ENCODE results near the gene CNTNAP1. TPM values are rescaled to one million over a fixed set of nuclear protein-coding genes. Genes with fewer than 3 reads are reported as not detected.

Gene CNTNAP1
- total RNA-seq, 1 experiment from 2014 or later: 5.6 TPM

DNA sequence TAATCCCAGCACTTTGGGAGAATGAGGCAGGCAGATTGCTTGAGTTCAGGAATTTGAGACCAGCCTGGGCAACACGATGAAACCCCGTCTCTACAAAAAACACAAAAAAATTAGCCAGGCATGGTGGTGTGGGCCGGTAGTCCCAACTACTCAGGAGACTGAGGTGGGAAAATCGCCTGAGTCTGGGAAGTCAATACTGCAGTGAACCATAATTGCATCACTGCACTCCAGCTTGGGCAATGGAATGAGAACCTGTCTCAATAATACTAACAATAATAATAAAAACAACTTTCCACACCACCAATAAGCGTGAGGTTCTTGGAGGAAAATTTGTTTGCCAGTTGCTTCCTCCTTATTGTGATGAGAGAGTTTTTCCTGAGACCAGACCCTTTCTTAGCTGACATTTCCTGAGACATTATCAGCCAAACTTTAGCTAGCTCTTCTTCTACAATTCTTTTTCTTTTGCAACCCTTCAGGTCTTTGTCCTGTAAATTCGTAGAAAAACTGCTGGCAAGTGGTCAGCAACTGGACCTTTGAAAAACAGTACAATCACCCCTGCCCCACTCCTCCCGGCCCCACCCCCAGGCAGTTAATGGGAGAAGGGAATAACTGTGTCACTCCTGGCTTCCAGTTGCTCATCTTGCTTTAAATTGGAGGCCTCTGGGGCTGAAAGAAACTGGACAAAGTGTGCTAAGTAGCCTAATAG is 66.0 kb downstream of the CNTNAP1 start:
- Histone ChIP-seq H3K4me1 (ENCODE audit: insufficient read depth, low read length, poor library complexity, severe bottlenecking) (no peaks in the 10 kb centered on the region), H3K27ac (ENCODE audit: low read depth, low read length, poor library complexity, severe bottlenecking) (no peak overlapping the region), H3K4me3 (ENCODE audit: low read depth, low read length, poor library complexity, severe bottlenecking) (no peak overlapping the region), H3K36me3 (ENCODE audit: insufficient read depth, low read length, poor library complexity, severe bottlenecking) (no peaks in the 10 kb centered on the region), H3K27me3 (replicated peaks; ENCODE audit: insufficient read depth, low read depth, low read length, poor library complexity) (no peaks in the 10 kb centered on the region), H3K9me3 (ENCODE audit: low read depth, low read length, poor library complexity, severe bottlenecking) (no peaks in the 10 kb centered on the region)
- BruUV-seq (replicated peaks): no TSS peak
- intact Hi-C loops (cut with micrococcal nuclease; ENCODE audit: unreplicated experiment): no loop called here
- no peak for DNase-seq (ENCODE audit: low spot score)
- TF ChIP-seq EZH2 (IDR thresholded peaks at IDR 0.05; ENCODE audit: borderline replicate concordance, low read depth, low read length, poor library complexity, severe bottlenecking): no peak
- TF ChIP-seq, protein P1, sequence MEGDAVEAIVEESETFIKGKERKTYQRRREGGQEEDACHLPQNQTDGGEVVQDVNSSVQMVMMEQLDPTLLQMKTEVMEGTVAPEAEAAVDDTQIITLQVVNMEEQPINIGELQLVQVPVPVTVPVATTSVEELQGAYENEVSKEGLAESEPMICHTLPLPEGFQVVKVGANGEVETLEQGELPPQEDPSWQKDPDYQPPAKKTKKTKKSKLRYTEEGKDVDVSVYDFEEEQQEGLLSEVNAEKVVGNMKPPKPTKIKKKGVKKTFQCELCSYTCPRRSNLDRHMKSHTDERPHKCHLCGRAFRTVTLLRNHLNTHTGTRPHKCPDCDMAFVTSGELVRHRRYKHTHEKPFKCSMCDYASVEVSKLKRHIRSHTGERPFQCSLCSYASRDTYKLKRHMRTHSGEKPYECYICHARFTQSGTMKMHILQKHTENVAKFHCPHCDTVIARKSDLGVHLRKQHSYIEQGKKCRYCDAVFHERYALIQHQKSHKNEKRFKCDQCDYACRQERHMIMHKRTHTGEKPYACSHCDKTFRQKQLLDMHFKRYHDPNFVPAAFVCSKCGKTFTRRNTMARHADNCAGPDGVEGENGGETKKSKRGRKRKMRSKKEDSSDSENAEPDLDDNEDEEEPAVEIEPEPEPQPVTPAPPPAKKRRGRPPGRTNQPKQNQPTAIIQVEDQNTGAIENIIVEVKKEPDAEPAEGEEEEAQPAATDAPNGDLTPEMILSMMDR (conservative IDR thresholded peaks at IDR 0.05; ENCODE audit: low read depth, low read length): no peak
- ChIA-PET CTCF (no interaction called here), POLR2A (ENCODE audit: low non-redundant PET) (no interaction called here)

DNA sequence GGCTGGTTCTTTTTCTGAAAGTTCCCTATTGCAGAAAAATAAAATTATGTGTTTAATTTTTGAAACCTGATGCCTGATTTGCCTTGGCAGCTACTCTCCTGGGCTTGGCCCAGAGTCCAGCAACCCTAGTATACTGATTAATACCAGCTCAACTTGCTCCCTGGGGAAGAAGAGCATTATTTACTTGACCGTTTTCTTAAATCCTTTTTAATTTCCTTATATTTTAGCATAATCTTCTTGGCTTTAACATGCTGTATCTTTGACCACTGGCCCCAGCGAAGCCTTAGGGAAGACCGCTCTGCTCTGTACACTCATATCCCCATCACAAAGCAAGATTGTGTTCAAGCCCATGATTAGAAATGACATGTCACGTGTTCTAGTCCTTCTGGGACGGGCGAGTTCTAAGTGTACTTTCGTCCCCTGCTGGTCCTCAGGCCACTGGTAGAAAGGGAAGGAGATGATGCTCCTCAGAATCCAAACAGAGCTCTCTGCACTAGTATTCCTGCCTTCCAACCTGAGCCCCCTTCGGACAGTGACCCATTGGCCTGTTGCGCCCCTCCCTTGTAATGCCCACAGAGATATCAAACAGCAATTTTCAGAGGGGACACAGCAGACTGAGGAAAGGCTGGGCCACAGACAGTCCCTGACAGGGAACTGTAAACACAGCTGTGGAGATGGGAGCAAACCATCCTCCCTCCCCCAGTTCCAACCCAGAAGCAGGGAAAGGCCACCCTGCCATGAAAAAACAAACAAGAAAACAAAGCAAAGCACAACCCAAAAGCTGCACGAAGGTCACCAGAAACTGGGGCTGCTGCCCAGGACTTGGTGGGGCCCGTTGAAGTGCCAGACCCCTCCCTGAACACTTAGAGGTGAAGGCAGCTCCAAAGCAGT is 66.8 kb downstream of the CNTNAP1 start:
- DNase-seq (ENCODE audit: low spot score): no peak
- Histone ChIP-seq H3K9me3 (ENCODE audit: low read depth, low read length, poor library complexity, severe bottlenecking) (no peaks in the 10 kb centered on the region), H3K27me3 (replicated peaks; ENCODE audit: insufficient read depth, low read depth, low read length, poor library complexity) (no peaks in the 10 kb centered on the region), H3K27ac (ENCODE audit: low read depth, low read length, poor library complexity, severe bottlenecking) (no peak overlapping the region), H3K4me3 (ENCODE audit: low read depth, low read length, poor library complexity, severe bottlenecking) (no peak overlapping the region), H3K4me1 (ENCODE audit: insufficient read depth, low read length, poor library complexity, severe bottlenecking) (no peaks in the 10 kb centered on the region), H3K36me3 (ENCODE audit: insufficient read depth, low read length, poor library complexity, severe bottlenecking) (no peaks in the 10 kb centered on the region)
- BruUV-seq (replicated peaks): no TSS peak
- no peak for TF ChIP-seq EZH2 (IDR thresholded peaks at IDR 0.05; ENCODE audit: borderline replicate concordance, low read depth, low read length, poor library complexity, severe bottlenecking)
- TF ChIP-seq, protein P1 (conservative IDR thresholded peaks at IDR 0.05; ENCODE audit: low read depth, low read length): no peak
- ChIA-PET POLR2A (ENCODE audit: low non-redundant PET) (no interaction called here), CTCF (no interaction called here)
- intact Hi-C loops (cut with micrococcal nuclease; ENCODE audit: unreplicated experiment): no loop called here

Small RNAs within 50 kb of the gene (microRNA-seq; reads per million reads assigned to microRNA genes)
- 0.81 reads per million for gene MIR6780A

Other genes starting within 250 kb of the CNTNAP1 start
- gene ATP6V0A1, start 223.7 kb upstream of the CNTNAP1 start, total RNA-seq (2021): 50.3 and 54.6 TPM in 2 replicates
- gene NAGLU, start 146.3 kb upstream of the CNTNAP1 start, total RNA-seq (2021): 9.6 and 12.7 TPM in 2 replicates
- gene HSD17B1, start 129.6 kb upstream of the CNTNAP1 start, total RNA-seq (2021): 0.59 and 0.60 TPM in 2 replicates
- gene COASY, start 120.4 kb upstream of the CNTNAP1 start, total RNA-seq (2021): 71.5 and 78.2 TPM in 2 replicates
- 32.8 and 33.7 TPM in 2 replicates for gene MLX, start 115.4 kb upstream of the CNTNAP1 start, total RNA-seq (2021)
- 30.9 and 31.9 TPM in 2 replicates for gene PSMC3IP, start 104.8 kb upstream of the CNTNAP1 start, total RNA-seq (2021)
- 23.2 and 30.0 TPM in 2 replicates for gene RETREG3, start 73.2 kb upstream of the CNTNAP1 start, total RNA-seq (2021)
- 85.8 and 87.4 TPM in 2 replicates for gene TUBG1, start 72.8 kb upstream of the CNTNAP1 start, total RNA-seq (2021)
- 14.6 and 19.2 TPM in 2 replicates for gene TUBG2, start 23.2 kb upstream of the CNTNAP1 start, total RNA-seq (2021)
- 11.9 and 16.8 TPM in 2 replicates for gene PLEKHH3, start 5.5 kb upstream of the CNTNAP1 start, total RNA-seq (2021)
- gene CCR10, start 688 bp upstream of the CNTNAP1 start, total RNA-seq (2021): 0.52 and 0.55 TPM in 2 replicates
- 16.4 and 19.5 TPM in 2 replicates for gene EZH1, start 62.5 kb downstream of the CNTNAP1 start, total RNA-seq (2021)
- gene RAMP2, start 78.7 kb downstream of the CNTNAP1 start, total RNA-seq (2021): 3.8 and 5.0 TPM in 2 replicates
- gene VPS25, start 90.9 kb downstream of the CNTNAP1 start, total RNA-seq (2021): 34.3 and 35.6 TPM in 2 replicates
- 0.11 and 0.37 TPM in 2 replicates for gene WNK4, start 98.1 kb downstream of the CNTNAP1 start, total RNA-seq (2021)
- 29.0 and 30.5 TPM in 2 replicates for gene COA3, start 116.2 kb downstream of the CNTNAP1 start, total RNA-seq (2021)
- not detected in 2 replicates for gene CNTD1, start 116.3 kb downstream of the CNTNAP1 start, total RNA-seq (2021)
- gene BECN1, start 141.8 kb downstream of the CNTNAP1 start, total RNA-seq (2021): 34.2 and 36.0 TPM in 2 replicates
- 93.7 and 120 TPM in 2 replicates for gene PSME3, start 150.9 kb downstream of the CNTNAP1 start, total RNA-seq (2021)
- gene AOC2, start 162.0 kb downstream of the CNTNAP1 start, total RNA-seq (2021): 1.2 and 1.4 TPM in 2 replicates
- gene AOC3, start 168.7 kb downstream of the CNTNAP1 start, total RNA-seq (2021): 0.62 and 0.70 TPM in 2 replicates
- gene G6PC1, start 218.3 kb downstream of the CNTNAP1 start, total RNA-seq (2021): not detected in 2 replicates

All from A673 (cell line).